Measurements from ENCODE around the gene ZNF229. TPM values are rescaled to one million over a fixed set of nuclear protein-coding genes. Genes with fewer than 3 reads are reported as not detected.
A peak's percentile ranks its signal among the peaks of the same experiment; 100 is the strongest.
"Not testable (repeated sequence)": the region's sequence is repeated elsewhere in the genome, so short reads cannot be mapped to it uniquely, and the experiment has no call there.

ZNF229 gene
- polyA plus RNA-seq (ENCODE audit: insufficient read length in 4 of 4) = 10 to 100 TPM; 13.2 to 17.7 (median 14.9) TPM

DNA sequence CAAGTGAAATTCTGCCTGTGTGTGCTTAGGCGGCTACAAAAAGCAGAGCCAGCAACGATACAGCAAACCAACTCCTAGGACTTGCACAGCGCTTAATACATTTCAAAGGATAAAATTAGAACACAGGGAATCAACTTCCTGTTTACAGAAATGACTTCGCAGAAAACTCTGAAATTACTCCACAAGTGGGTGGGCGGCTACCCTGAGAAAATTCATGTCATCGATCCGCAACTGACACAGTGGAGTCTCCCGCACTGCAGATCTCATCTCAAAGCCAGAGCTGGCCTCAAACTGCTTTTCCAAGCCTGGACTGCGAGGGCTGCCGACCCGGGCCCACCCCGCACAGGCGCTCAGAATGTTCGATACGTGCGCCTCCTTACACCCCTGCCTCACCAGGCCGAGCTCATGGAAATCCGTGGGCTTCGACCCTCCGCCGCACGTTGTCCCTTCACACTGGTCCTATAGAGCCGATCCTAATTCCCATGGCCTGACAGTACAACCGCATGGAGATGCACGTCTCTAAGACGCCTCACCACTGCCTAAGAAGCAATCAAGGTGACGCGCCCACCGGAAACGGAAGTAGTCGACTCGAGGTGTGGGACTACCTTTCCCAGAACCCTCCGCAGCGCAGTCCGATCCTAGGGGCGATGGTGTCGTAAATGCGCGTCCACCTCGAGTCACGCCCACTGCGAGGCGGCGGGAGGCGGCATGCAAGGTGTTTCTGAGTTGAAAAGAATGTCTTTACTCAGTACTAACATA, at the start of gene ZNF229:
ZNF229 (minus strand) TSS at position 557 of the 759 bp plus-strand sequence. CDS start 5,625 bp downstream, outside the sequence.
- DNase-seq (ENCODE audit: low read depth in 4 of 4, low spot score in 3 of 4) = peak; percentile 79 to 92 (median 80)

DNA sequence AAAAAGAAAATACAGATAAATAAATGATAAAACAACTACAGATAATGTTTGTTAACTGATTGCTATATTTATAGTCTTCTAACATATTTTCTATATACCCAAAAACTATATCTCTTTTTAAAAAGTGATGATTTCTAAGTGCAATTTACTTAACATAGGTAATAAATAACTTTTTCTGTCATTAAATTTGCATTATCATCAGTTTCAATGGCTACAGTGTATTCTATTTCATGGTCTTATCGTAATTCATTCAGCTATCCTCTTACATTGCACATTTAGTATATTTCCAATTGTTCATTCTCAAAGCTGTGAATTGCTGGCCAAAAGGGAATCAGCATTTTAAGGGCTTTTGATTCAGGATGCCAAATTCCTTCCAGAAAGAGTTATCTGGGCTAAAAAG, 48.4 kb upstream of the ZNF229 start:
- DNase-seq (ENCODE audit: low read depth in 4 of 4, low spot score in 3 of 4) = no peak

DNA sequence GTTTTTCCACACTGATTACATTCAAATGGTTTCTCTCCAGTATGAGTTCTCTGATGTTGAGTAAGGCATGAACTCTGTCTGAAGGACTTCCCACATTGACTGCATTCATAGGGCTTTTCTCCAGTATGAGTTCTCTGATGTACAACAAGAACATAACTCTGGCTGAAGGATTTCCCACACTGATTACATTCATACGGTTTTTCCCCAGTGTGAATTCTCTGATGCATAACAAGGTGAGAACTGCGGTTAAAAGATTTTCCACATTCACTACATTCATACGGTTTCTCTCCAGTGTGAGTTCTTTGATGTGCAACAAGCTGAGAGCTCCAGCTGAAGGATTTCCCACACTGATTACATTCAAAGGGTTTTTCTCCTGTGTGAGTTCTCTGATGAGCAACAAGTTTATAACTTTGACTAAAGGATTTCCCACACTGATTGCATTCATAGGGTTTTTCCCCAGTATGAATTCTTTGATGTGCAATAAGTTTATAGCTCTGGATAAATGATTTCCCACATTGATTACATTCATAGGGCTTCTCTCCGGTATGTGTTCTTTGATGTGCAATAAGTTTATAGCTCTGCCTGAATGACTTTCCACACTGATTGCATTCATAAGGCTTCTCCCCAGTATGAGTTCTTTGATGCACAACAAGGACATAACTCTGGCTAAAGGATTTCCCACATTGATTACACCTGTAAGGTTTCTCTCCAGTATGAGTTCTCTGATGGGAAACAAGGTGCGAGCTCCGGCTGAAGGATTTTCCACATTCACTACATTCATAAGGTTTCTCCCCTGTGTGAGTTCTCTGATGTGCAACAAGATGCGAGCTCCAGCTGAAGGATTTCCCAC, 28.5 kb upstream of the ZNF229 start:
- no peak for DNase-seq (ENCODE audit: low read depth in 4 of 4, low spot score in 3 of 4)

DNA sequence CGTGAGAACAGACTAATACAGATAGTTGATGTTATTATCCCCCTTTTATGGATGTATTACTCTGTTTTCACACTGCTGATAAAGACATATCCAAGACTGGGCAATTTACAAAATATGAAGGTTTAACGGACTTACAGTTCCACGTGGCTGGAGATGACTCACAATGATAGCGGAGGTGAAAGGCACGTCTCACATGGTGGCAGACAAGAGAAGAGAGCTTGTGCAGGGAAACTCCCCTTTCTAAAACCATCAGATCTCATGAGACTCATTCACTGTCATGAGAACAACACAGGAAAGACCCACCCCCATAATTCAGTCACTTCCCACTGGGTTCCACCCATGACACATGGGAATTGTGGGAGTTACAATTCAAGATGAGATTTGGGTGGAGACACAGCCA, 20.5 kb upstream of the ZNF229 start:
- DNase-seq (ENCODE audit: low read depth in 4 of 4, low spot score in 3 of 4) = not testable (repeated sequence)

DNA sequence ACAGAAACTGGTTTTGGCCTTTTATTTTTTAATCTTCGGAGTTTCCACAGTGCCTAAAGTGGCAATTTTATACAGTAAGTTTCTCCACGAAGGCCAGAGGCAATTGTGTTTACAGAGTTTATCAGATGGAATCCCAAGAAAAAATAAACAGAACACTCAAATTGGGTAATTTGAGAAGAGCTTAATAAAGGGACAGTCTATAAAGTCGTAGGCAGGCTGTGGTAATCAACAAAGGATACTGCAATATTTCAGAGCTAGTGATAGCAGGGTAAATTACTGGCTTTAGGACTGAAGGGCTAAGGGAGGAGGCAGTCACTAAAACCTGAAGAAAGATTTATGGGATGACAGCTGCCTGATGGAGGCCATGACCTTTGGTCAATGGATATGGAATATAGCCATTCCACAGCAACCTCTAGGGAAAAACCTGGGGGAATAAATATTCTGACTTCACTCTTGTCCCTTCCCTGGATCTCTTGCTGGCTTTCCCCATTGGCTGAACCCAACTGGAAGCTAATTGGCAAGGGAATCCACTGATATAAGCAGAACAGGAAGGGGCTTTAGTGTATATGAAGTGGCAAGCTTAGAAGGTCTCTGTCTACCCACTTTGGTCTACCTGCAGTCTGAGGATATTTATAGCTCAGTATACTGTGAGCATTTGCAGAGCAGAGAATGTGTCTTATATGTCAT, 14.5 kb upstream of the ZNF229 start:
- DNase-seq (ENCODE audit: low read depth in 4 of 4, low spot score in 3 of 4) = not testable (repeated sequence)

DNA sequence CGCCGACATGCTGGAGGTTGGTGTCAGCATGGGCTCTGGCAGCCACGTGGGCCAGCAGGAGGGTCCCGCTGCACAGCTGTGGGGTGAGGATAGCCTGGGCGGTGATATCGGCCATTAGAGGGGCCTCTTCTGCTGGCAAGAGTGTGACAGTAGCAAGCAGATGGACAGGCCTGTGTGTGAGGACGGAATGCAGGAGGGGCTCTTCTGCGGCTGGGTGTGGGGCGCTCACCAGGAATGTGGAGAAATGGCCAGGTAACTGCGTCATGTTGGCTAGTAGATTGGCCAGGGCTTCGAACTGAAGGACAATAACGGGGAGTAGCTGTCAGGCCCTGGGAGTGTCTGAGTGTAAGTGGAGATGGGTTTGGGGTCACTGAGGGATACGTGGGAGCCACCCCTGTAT, 7.7 kb upstream of the ZNF229 start:
- DNase-seq (ENCODE audit: low read depth in 4 of 4, low spot score in 3 of 4) = not testable (repeated sequence)

DNA sequence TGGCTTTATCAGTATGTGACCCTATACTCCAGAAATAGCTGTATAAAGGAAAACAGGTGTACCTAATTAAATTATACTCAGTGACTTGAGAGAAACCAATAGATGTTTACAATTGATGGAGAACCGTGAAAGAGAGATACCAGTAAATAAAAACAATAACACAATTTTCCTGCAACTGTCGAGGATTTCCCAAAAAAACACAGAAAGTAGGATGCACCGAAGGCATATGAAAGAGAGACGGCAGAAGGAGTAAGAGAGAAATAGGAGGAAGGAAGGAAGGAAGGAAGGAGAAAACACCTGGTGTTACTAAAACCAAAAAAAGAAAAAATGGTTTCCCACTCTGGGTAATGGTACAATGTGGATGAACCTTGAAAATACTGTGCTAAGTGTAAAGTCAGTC, 6.8 kb upstream of the ZNF229 start:
- DNase-seq (ENCODE audit: low read depth in 4 of 4, low spot score in 3 of 4) = no peak

DNA sequence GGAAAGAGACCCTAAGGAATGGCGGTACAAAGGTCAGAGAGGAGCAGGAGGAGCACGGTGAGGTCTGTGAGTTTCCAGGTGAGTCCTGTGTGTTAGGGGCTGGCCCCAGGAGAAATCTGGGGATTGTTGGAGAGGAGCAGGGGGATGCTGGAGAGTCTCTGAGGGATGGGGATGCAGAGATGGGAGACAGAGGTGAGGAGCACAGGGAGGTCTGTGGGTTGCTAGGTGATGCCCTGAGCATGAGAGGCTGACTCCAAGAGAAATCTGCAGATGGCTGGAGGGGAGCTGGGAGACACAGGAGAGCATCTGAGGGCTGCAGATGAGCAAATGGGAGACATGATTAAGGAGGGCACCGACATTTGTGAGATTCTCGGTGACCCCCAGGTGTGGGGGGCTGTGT, 4.1 kb upstream of the ZNF229 start:
- DNase-seq (ENCODE audit: low read depth in 4 of 4, low spot score in 3 of 4) = no peak

DNA sequence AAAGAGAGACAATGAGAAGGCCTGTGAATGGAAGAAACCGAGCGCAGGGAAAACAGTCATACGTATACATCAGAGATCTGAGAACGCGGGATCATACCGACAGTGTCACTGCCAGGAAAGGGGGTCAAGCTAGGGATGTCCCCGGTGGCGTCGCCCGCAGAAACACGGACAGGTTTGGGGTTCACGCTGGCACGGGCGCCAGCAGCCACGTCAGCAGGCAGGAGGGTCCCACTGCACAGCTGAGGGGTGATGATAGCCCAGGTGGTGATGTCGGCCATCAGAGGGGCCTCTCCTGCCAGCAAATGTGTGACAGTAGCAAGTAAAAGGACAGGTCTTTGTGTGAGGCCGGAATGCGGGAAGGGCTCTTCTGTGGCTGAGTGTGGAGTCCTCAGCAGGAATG, 3.4 kb upstream of the ZNF229 start:
- no peak for DNase-seq (ENCODE audit: low read depth in 4 of 4, low spot score in 3 of 4)

DNA sequence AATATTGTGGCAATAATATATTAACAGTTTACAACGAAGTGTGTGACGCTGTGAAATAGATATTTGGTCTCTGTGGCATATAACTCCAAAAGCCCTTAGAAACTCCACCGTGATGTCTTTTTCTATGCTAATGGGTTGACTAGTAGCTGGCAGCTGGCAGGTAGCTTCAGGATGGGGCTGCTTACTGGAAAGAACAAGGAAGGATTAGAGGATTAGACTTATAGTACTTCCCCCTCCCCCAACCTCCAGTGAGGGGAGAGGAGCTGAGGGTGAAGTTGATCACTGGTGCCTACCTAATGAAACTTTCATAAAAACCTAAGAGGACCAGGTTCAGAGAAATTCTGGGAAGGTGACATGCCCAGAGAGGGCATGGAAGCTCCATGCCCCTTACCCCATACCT, 9.8 kb downstream of the ZNF229 start:
- no peak for DNase-seq (ENCODE audit: low read depth in 4 of 4, low spot score in 3 of 4)

DNA sequence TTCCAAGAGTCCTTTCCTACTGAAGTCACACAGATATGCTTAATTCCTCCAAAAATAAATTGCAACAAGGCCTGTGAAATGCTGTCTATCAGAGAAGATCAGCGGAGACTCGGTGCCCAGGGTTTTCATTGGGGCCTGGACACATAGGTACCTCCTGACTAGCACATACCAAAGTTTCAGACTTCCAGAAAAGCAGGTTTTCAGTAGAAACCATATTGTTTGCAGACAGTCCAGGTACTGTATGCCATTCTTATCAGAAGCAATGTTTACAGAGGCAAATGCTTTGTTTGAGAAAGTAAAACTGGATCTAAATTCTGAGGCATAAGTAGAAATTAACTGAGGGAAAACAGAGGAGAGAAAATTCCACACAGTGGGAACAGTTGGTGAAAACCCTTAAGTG, 12.8 kb downstream of the ZNF229 start:
- DNase-seq (ENCODE audit: low read depth in 4 of 4, low spot score in 3 of 4) = no peak

DNA sequence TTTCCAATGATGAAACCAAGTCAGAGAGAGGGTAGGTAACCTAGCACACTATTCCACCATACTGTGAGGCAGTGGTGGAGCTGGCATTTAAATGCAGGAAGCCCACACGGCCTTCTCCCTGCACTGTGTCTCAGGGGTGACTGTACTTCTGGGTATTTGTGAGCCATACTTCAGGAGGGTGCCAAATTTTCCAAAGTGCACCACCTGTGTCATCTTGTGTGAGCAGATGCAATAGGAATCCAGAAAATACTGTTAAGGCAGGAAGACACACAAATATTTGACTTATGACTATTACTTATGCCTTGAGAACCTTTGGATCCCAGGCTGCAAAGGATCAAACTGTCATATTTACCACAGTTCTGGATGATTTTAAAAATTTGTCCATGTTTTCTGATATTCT, 17.3 kb downstream of the ZNF229 start:
- no peak for DNase-seq (ENCODE audit: low read depth in 4 of 4, low spot score in 3 of 4)

DNA sequence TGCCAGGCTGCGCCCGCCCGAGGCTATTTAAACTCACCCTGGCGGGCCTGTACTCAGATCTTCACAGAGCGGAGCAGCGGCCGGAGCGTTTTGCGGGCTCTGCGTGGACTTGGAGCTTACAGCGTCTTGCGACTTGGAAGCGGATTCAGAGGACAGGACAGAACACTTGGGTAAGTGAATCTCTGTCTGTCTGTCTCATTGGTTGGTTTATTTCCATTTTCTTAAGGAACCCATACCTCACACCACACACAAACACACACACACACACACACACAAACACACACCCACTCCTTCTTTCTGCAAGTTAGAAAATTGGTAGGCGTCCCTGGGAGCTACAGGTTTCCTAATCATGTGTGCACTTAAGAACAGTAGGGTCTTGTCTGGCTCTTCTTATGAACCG, 32.7 kb downstream of the ZNF229 start:
- DNase-seq (ENCODE audit: low read depth in 4 of 4, low spot score in 3 of 4) = not testable (repeated sequence)

DNA sequence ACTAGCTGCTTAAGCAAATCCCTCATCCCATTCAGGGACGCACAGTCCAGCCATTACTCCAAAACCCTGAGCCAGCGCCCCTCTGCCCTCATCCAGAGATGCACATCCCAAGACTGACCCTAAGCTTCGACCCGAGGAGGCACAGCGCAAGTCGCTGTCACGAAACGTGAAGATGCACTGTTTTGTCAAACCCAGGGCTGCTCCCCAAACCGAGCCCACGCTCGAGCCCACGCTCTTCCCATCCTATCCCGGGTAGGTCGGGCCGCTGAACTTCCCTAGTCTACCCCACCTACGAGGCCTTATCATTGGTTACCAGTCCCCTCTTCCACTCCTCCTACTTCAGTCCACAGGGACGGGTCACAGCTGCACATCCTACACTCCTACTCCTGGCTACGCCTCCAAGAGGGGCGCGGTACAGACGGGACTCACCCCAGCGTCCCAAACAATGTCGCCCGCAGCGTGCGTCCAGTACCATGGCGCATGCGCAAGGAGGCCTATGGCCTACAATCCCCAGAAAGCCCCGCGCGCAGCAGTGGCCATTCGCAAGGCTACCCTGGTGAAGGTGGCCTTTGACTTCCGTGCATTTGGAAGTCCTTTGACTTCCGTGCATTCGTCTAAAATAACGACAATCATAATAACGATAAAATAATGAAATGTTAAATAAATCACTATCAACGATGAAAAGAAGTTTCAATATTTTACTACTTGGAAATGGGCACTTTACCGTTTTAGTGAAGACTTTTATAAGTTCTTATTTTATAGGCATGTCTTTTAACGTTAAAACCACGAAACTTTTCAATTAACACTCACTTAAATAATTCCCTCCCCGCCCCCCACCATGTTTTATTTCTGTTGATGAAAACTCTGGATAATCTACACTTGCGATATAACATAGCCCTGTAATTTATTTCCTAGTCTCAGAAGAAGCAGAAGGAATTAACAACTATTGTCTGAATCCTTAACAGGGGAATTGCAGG, 46.8 kb downstream of the ZNF229 start, which contains the start of gene ZNF285:
ZNF285 (minus strand) TSS at position 470 of the 977 bp plus-strand sequence. CDS start 4,395 bp downstream, outside the sequence.
- DNase-seq (ENCODE audit: low read depth in 4 of 4, low spot score in 3 of 4) = peak; percentile 91 to 93 (median 92)

DNA sequence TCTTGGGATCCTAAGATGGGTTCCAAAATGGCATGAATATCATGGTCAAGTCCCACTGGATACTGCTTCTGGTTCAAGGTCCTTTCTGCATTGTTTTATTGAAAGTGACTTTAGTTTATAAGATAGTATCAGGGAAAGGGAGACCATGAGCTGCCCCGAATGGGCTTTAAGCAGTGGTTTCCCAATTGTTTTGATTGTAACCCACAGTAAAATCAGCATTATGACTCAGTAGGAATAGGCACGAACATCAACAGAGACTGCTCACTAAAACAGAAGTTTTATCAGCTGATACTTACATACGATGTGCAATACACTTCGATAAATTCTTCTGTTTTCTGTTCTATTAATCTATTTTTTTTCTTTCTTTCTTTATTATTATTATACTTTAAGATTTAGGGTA, 59.0 kb downstream of the ZNF229 start:
- DNase-seq (ENCODE audit: low read depth in 4 of 4, low spot score in 3 of 4) = not testable (repeated sequence)

Other genes starting within 250 kb of the ZNF229 start
- gene ZNF227, start 235.9 kb downstream of the ZNF229 start, polyA plus RNA-seq (ENCODE audit: insufficient read length in 4 of 4) = 10 to 100 TPM; 24.4 to 30.1 (median 28.9) TPM
- 1 to 10 TPM; 5.0 to 7.5 (median 6.7) TPM for gene ZNF233, start 188.6 kb downstream of the ZNF229 start, polyA plus RNA-seq (ENCODE audit: insufficient read length in 4 of 4)
- gene ZNF235, start 143.4 kb downstream of the ZNF229 start, polyA plus RNA-seq (ENCODE audit: insufficient read length in 4 of 4) = 10 to 100 TPM in 3 of 4 donors, 1 to 10 TPM in 1; 8.3 to 12.2 (median 10.2) TPM
- gene ZNF112, start 91.8 kb downstream of the ZNF229 start, polyA plus RNA-seq (ENCODE audit: insufficient read length in 4 of 4) = 10 to 100 TPM; 12.3 to 15.1 (median 14.3) TPM
- gene ZNF285, start 46.9 kb downstream of the ZNF229 start, polyA plus RNA-seq (ENCODE audit: insufficient read length in 4 of 4) = 10 to 100 TPM in 3 of 4 donors, 1 to 10 TPM in 1; 9.6 to 12.5 (median 11.6) TPM
- gene ZNF180, start 52.0 kb upstream of the ZNF229 start, polyA plus RNA-seq (ENCODE audit: insufficient read length in 4 of 4) = 10 to 100 TPM; 14.8 to 18.4 (median 17.3) TPM
- gene CEACAM20, start 81.2 kb upstream of the ZNF229 start, polyA plus RNA-seq (ENCODE audit: insufficient read length in 4 of 4) = not detected
- 1 to 10 TPM in 3 of 4 donors, under 1 TPM in 1; 0.55 to 1.7 (median 1.0) TPM for gene IGSF23, start 165.1 kb upstream of the ZNF229 start, polyA plus RNA-seq (ENCODE audit: insufficient read length in 4 of 4)
- 10 to 100 TPM; 30.0 to 36.1 (median 31.7) TPM for gene PVR, start 195.4 kb upstream of the ZNF229 start, polyA plus RNA-seq (ENCODE audit: insufficient read length in 4 of 4)
- 10 to 100 TPM in 3 of 4 donors, 1 to 10 TPM in 1; 9.4 to 16.3 (median 14.4) TPM for gene CEACAM19, start 223.0 kb upstream of the ZNF229 start, polyA plus RNA-seq (ENCODE audit: insufficient read length in 4 of 4)

Measured in right renal pelvis (tissue), 4 donors.